ENCODE data around the gene NAP1L1. TPM values are rescaled to one million over a fixed set of nuclear protein-coding genes. Genes with fewer than 3 reads are reported as not detected.

The NAP1L1 gene
- total RNA-seq, 1 experiment from 2014 or later, result 620 TPM

DNA sequence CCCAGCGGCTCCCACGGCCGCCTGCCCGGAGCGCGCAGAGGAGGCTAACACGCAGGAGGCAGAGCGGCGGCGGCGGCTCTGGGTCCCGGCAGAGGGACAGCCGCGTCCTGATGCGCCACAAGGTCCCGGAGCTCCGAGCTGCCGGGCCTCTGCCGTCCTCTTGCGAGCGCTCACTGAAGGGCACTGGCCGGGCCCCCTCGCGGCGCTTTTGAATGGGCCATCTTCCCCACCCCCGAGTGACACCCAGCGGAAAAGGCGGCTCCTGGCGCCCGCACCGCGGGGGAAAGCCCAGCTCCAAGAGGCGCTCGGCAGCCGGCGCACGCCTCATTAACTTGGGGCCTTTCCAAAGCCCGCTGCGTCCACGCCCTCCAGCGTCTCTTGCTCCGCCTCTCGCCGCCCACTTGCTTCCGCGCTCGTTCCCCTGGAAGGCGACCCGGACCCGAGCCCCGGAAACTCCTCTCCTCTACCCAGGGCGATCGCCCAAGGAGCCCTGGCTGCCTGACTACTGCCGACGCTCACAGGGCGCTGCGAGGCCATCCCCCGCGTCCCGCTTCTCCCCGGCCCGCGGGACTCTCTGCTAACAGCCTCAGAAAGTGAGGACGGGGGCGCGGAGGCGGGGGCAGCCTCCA is 53.0 kb downstream of the NAP1L1 start, which contains the start of gene PHLDA1:
Gene PHLDA1 (minus strand): TSS at position 363 of the 629 bp plus-strand sequence.
- H3K4me3 ChIP-seq (ENCODE audit: low read depth in 2 of 2, low read length in 2 of 2), result peak within 1 kb of the TSS; percentile 79 to 93
- H3K27me3 ChIP-seq (ENCODE audit: control insufficient read depth, insufficient read depth, low read length), result no peaks in the 10 kb centered on the region
- TF ChIP-seq, protein P1, sequence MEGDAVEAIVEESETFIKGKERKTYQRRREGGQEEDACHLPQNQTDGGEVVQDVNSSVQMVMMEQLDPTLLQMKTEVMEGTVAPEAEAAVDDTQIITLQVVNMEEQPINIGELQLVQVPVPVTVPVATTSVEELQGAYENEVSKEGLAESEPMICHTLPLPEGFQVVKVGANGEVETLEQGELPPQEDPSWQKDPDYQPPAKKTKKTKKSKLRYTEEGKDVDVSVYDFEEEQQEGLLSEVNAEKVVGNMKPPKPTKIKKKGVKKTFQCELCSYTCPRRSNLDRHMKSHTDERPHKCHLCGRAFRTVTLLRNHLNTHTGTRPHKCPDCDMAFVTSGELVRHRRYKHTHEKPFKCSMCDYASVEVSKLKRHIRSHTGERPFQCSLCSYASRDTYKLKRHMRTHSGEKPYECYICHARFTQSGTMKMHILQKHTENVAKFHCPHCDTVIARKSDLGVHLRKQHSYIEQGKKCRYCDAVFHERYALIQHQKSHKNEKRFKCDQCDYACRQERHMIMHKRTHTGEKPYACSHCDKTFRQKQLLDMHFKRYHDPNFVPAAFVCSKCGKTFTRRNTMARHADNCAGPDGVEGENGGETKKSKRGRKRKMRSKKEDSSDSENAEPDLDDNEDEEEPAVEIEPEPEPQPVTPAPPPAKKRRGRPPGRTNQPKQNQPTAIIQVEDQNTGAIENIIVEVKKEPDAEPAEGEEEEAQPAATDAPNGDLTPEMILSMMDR (IDR thresholded peaks at IDR 0.05), result peak; percentile 65
- TF ChIP-seq POLR2AphosphoS5 (IDR thresholded peaks at IDR 0.05; ENCODE audit: low read depth, low read length) (peak; percentile 99), TCF7L2 (IDR thresholded peaks at IDR 0.05; ENCODE audit: low read depth, low read length) (peak; percentile 71), SIN3A (IDR thresholded peaks at IDR 0.05; ENCODE audit: borderline replicate concordance, insufficient read depth, low read depth, low read length) (peak; percentile 95; the same call in 1 of the 2 replicates)
- TF ChIP-seq, protein P2, sequence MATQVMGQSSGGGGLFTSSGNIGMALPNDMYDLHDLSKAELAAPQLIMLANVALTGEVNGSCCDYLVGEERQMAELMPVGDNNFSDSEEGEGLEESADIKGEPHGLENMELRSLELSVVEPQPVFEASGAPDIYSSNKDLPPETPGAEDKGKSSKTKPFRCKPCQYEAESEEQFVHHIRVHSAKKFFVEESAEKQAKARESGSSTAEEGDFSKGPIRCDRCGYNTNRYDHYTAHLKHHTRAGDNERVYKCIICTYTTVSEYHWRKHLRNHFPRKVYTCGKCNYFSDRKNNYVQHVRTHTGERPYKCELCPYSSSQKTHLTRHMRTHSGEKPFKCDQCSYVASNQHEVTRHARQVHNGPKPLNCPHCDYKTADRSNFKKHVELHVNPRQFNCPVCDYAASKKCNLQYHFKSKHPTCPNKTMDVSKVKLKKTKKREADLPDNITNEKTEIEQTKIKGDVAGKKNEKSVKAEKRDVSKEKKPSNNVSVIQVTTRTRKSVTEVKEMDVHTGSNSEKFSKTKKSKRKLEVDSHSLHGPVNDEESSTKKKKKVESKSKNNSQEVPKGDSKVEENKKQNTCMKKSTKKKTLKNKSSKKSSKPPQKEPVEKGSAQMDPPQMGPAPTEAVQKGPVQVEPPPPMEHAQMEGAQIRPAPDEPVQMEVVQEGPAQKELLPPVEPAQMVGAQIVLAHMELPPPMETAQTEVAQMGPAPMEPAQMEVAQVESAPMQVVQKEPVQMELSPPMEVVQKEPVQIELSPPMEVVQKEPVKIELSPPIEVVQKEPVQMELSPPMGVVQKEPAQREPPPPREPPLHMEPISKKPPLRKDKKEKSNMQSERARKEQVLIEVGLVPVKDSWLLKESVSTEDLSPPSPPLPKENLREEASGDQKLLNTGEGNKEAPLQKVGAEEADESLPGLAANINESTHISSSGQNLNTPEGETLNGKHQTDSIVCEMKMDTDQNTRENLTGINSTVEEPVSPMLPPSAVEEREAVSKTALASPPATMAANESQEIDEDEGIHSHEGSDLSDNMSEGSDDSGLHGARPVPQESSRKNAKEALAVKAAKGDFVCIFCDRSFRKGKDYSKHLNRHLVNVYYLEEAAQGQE (IDR thresholded peaks at IDR 0.05; ENCODE audit: insufficient read depth in 1 of 2, low read depth in 2 of 2, low read length in 1 of 2), result peak; percentile 28 to 59; a peak in 2 of 4 replicates
- H3K9me3 ChIP-seq (ENCODE audit: control insufficient read depth, insufficient read depth, low read depth, low read length), result no peaks in the 10 kb centered on the region
- no TSS peak for BruUV-seq (replicated peaks)
- ATAC-seq, result peak; percentile 81
- H3K36me3 ChIP-seq (ENCODE audit: control insufficient read depth, insufficient read depth, low read length), result peaks cover 26% of the 10 kb centered on the region
- POLR2A ChIA-PET, result interaction anchor here (0.6 to 1.3 kb wide), 9 partner anchors 9 to 950 kb away, joined by 3 to 12 read pairs (median 4); no protein-coding TSS in a partner anchor
- peaks cover 33% of the 10 kb centered on the region for H3K4me1 ChIP-seq (ENCODE audit: control insufficient read depth, insufficient read depth, low read length)
- CTCF ChIA-PET, result interaction anchor here (0.6 to 0.8 kb wide), 5 partner anchors 239 to 641 kb away, joined by 3 to 4 read pairs (median 4); no protein-coding TSS in a partner anchor
- H3K27ac ChIP-seq (ENCODE audit: low read length), result peak within 1 kb of the TSS; percentile 100
- in situ Hi-C loops (cut with HindIII; ENCODE audit: low pct_unique_long_range_greater_than_20kb, low sequenced_read_pairs), result no loop called here
- DNase-seq (ENCODE audit: low read depth, low spot score), result no peak
- intact Hi-C loops (cut with micrococcal nuclease; ENCODE audit: unreplicated experiment), result no loop called here

DNA sequence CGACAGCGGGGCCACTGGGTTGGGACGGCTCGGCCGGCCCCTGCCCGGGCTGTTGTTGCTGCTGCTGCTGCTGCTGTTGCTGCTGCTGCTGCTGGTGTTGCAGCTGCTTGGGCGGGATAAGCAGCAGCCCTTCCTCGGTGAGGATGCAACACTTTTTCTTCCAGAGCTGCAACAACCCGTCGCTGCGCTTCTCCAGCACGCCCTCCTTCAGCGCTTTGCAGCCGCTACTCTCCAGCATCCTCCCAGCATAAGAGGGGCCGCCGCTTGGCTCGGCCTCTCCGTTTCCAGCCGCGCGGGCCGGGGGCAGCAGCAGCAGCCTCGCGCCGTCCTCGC is 53.4 kb downstream of the NAP1L1 start:
- no peaks in the 10 kb centered on the region for H3K27me3 ChIP-seq (ENCODE audit: control insufficient read depth, insufficient read depth, low read length)
- ChIA-PET CTCF (interaction anchor here (0.7 to 0.8 kb wide), 2 partner anchors 238 to 496 kb away, joined by 3 to 4 read pairs; no protein-coding TSS in a partner anchor), POLR2A (interaction anchor here (0.5 to 1.2 kb wide), 6 partner anchors 39 to 523 kb away, joined by 3 to 7 read pairs (median 4); no protein-coding TSS in a partner anchor)
- peak overlapping the region; percentile 100 for H3K27ac ChIP-seq (ENCODE audit: low read length)
- no TSS peak for BruUV-seq (replicated peaks)
- no peak for ATAC-seq
- in situ Hi-C loops (cut with HindIII; ENCODE audit: low pct_unique_long_range_greater_than_20kb, low sequenced_read_pairs) (no loop called here), intact Hi-C loops (cut with micrococcal nuclease; ENCODE audit: unreplicated experiment) (no loop called here)
- H3K36me3 ChIP-seq (ENCODE audit: control insufficient read depth, insufficient read depth, low read length), result peaks cover 26% of the 10 kb centered on the region
- H3K9me3 ChIP-seq (ENCODE audit: control insufficient read depth, insufficient read depth, low read depth, low read length), result no peaks in the 10 kb centered on the region
- DNase-seq (ENCODE audit: low read depth, low spot score), result no peak
- no peak for TF ChIP-seq POLR2AphosphoS5 (IDR thresholded peaks at IDR 0.05; ENCODE audit: low read depth, low read length)
- TF ChIP-seq, protein P1 (IDR thresholded peaks at IDR 0.05), result no peak
- TF ChIP-seq TCF7L2 (IDR thresholded peaks at IDR 0.05; ENCODE audit: low read depth, low read length), result no peak; the same call in 1 of the 2 replicates
- TF ChIP-seq, protein P2 (IDR thresholded peaks at IDR 0.05; ENCODE audit: insufficient read depth in 1 of 2, low read depth in 2 of 2, low read length in 1 of 2), result no peak
- TF ChIP-seq SIN3A (IDR thresholded peaks at IDR 0.05; ENCODE audit: borderline replicate concordance, insufficient read depth, low read depth, low read length), result no peak
- peak overlapping the region; percentile 79 to 93 for H3K4me3 ChIP-seq (ENCODE audit: low read depth in 2 of 2, low read length in 2 of 2)
- H3K4me1 ChIP-seq (ENCODE audit: control insufficient read depth, insufficient read depth, low read length), result peaks cover 38% of the 10 kb centered on the region

All from Panc1 (cell line).